Stimulated activated CD4-positive, alpha-beta T cell treated with anti-CD3 and anti-CD28 coated beads, Interleukin-2, amount 100 ng/mL, for 48 hours (primary cell): ENCODE results near the gene GATAD2A.

ENCODE experiments used
- DNase-seq, 2 donors: peaks; one replicate each; pipeline ENCODE4 v3.0.0-alpha.2; 2020

The GATAD2A gene

DNA sequence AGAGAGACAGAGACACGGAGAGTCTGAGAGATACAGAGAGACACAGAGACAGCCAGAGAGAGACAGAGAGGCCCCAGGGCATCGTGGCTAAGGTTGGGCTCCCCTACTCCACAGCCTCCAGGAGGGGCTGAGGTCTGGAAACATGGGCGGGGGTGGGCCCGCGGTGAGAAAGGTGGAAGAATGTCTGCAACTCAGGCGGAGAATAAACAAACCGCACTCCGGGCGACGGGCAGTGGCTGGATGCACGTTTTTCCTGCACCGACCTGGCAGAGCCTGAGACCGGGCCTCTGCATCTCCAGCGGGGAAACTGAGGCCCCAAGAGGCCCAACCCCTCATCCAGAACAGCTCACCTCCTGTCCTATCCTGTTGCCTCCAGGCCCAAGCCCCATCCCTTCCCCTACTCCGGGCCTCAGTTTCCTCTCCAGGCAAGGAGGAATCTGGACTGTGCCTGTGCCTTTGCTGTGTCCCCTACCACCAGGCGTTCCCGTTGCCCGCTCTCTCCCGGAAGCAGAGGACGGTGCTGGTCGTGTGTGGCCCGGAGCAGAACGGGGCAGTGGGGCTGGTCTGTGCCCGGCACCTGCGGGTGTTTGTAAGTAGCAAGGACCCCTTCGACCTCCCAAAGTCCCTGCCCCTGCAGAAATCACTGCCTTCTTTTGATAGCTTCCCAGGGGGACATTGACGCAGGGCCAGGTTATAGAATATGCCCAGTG, 129.2 kb downstream of the GATAD2A start:
- no peak for DNase-seq

- no peak for DNase-seq
These were observed 130.1 kb downstream of the GATAD2A start for GRCh38 chr19:19535311-19536191.

GRCh38 chr19:19537075-19538048, 131.9 kb downstream of the GATAD2A start:
- DNase-seq = no peak

DNA sequence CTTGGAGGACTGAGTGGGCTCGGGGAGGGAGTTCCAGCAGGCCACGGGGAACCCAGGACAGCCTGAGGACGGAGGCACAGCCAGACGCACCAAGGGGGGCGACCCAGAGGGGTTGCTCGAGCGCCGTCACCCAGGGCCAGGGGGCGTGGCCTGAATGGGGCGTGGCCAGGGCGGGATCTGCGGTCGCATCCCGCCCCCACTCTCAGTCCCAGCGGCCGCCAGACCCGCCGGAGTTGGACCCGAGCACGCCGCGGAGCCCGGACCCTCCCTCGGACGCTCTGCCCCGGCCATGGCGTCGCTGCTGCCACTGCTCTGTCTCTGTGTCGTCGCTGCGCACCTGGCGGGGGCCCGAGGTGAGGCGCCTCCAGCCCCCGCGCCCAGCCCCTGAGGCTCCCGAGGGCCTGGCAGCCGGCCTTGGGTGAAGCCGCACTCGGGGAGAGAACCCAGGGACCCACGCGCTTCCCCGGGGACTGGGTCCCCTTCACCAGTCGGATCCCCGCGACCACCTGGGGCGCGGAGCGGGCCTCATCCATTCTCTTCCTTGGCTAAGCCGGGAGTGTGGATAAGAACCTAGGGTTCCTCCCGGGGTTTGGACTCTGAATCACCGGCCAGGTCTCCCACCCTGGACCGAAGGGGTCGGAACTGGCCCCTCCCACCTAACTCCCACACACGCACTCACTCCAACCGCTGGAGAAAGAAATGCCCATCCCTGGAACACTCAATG, 132.7 kb downstream of the GATAD2A start, which contains the start of gene CILP2:
Gene CILP2 (plus strand): TSS at position 205 of the 724 bp plus-strand sequence. CDS start 85 bp downstream, at position 290.
- DNase-seq = peak in 1 of 2 donors; percentile 39

DNA sequence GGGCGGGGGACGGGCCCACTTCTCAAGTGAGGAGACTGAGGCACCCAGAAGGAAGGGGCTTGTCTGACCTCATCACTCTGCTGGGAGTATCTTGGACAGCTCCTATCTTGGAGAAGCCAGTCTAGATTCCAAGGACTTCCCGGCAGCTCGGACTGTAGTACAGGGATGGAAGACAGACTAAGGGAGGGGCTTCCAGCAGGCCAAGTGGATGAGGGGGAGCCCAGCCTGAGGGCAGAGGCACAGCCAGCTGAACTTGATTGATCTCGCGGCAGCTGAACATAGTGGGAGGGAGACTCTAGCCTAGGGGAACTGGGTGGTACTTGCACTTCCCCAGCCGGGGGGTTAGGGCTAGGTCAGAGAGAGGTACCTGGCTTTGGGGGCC, 133.3 kb downstream of the GATAD2A start:
- no peak for DNase-seq

DNA sequence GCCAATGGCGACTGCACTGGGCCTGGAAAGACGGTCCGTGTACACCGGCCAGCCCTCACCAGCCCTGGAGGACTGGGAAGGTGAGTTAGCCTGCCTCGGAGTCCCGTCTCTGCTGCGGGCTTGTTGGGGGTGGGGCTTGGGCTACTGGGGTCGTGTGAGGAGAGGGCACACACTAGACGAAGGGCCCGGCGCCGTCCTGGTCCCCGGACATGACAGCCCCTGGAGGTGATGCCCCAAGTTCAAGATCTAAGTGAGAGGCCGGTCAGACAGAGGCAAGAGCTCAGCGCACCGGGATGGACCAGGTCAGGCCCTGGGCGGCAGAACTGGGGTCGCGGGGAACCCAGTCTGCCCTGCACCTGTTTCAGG, 134.2 kb downstream of the GATAD2A start:
- DNase-seq = no peak

DNA sequence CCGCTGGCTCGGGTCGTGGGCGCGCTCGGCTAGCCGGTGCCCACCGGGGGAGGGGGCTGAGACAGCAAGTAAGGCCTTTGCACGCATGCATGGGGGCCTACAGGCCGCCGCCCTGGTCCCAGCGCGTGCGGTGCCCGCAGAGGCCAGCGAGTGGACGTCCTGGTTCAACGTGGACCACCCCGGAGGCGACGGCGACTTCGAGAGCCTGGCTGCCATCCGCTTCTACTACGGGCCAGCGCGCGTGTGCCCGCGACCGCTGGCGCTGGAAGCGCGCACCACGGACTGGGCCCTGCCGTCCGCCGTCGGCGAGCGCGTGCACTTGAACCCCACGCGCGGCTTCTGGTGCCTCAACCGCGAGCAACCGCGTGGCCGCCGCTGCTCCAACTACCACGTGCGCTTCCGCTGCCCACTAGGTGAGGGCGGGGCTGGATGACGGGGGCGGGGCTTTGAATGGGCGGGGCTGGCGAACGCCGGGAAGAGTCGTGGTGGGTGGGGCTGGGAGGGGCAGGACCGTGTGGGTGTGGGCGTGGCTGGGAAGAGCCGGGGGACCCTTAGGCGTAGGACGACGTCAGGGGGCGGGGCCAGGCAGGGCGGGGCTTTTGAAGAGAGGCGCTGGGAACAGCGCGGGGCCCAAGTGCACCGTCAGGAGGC, 134.7 kb downstream of the GATAD2A start:
- peak; percentile 59 to 75 for DNase-seq

GRCh38 chr19:19540715-19541515, 135.4 kb downstream of the GATAD2A start:
- DNase-seq = peak; percentile 79 to 85

DNA sequence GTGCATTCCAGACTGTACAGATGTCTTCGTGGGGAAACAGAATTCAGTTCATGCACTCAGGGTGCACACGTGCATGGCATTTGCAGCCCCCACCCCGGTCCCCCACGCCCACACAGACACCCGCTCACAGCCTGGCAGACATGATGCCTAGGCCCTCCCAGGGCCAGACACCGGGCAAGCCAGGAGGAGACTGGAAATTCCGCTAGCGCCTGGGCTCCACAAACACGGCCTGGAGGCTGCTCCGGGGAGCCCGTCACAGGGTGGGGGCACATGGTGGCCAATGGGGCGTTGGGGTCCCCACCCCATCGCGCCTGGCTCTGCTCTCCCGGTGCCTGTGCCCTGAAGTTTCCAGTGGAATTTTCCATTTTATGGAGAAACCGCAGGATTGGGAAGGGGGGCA, 136.1 kb downstream of the GATAD2A start:
- no peak for DNase-seq

GRCh38 chr19:19542507-19542906, 137.0 kb downstream of the GATAD2A start:
- no peak for DNase-seq

DNA sequence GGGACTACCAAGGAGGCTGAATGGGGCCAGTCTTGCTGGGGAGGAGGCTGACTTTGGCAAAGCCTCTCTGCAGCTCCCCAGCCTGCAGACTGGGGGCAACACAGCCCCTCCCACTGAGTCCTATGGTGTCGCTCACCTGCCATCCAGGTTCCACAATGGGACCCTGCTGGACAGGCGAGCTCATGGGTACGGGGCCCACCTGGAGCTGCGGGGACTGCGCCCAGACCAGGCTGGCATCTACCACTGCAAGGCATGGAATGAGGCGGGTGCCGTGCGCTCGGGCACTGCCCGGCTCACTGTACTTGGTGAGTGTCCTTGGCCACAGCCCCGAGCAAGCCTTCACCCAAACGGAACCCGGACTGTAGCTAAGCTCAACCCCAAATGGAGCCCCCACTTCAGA, 137.6 kb downstream of the GATAD2A start:
- DNase-seq = no peak

- DNase-seq = no peak
These were observed 138.2 kb downstream of the GATAD2A start for GRCh38 chr19:19543640-19544039.

- no peak for DNase-seq
These were observed 138.9 kb downstream of the GATAD2A start for GRCh38 chr19:19544257-19544953.

GRCh38 chr19:19544954-19545591, 139.6 kb downstream of the GATAD2A start:
- no peak for DNase-seq

DNA sequence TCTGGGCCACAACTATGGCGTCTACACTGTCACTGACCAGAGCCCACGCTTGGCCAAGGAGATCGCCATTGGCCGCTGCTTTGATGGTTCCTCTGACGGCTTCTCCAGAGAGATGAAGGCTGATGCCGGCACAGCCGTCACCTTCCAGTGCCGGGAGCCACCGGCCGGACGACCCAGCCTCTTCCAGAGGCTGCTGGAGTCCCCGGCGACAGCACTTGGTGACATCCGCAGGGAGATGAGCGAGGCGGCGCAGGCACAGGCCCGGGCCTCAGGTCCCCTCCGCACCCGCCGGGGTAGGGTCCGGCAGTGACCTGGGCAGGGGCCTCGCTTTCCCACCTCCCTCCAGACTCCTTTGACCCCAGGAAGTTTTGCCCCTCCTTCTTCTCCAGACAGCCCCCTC, 140.2 kb downstream of the GATAD2A start:
- DNase-seq = no peak

GRCh38 chr19:19546751-19547162, 141.3 kb downstream of the GATAD2A start:
- no peak for DNase-seq

GRCh38 chr19:19547674-19548336, 142.3 kb downstream of the GATAD2A start:
- DNase-seq = no peak

- no peak for DNase-seq
These were observed 143.7 kb downstream of the GATAD2A start for GRCh38 chr19:19548915-19549759.
